H1 (cell line): ENCODE data around the gene PTPN5. TPM values are rescaled to one million over a fixed set of nuclear protein-coding genes. Genes with fewer than 3 reads are reported as not detected.

ENCODE experiments used
- polyA plus RNA-seq, 7 experiments: library from polyadenylated mRNA; depleted of rRNA in 3 of 7; stranded (reverse) in 5 of 7; unstranded in 2 of 7; fragments of >200 nt in 5 of 7; fragments of 200-250 nt in 2 of 7; gene quantifications; 1 replicate in 5 of 7; 2 replicates in 1 of 7; 4 replicates in 1 of 7; pipeline versions ENCODE4 v1.2.1 to v1.2.3, GENCODE V29; 2011 to 2013; ENCODE audit warnings: missing spikeins in 2 of 7, mixed read lengths in 2 of 7
- total RNA-seq: library from RNA; stranded (reverse); fragmentation: NEBNext Ultra II Directional; extraction: Animal tissue kit (Norgen Biotek cat#: 25700); gene quantifications from 2 replicates; pipeline ENCODE4 v1.2.1, GENCODE V29; 2021
- TF ChIP-seq, protein P1 (sequence below), 3 experiments: IDR thresholded peaks; 1 replicate in 2 of 3; 2 replicates in 1 of 3; pipeline versions ENCODE4 v1.5.1 to v1.6.1; 2011; ENCODE audit warnings: low read length in 3 of 3, mild to moderate bottlenecking in 3 of 3, inconsistent platforms in 2 of 3, low read depth in 1 of 3, moderate library complexity in 1 of 3; ENCODE audit not compliant: insufficient read depth in 1 of 3; ENCODE audit errors: control extremely low read depth in 1 of 3

PTPN5 gene
- total and polyA plus RNA-seq, 2 of the 8 experiments (the other 6 are each of a cell fraction or from before 2014, with no cell fraction given): 8.4 to 12.9 TPM

DNA sequence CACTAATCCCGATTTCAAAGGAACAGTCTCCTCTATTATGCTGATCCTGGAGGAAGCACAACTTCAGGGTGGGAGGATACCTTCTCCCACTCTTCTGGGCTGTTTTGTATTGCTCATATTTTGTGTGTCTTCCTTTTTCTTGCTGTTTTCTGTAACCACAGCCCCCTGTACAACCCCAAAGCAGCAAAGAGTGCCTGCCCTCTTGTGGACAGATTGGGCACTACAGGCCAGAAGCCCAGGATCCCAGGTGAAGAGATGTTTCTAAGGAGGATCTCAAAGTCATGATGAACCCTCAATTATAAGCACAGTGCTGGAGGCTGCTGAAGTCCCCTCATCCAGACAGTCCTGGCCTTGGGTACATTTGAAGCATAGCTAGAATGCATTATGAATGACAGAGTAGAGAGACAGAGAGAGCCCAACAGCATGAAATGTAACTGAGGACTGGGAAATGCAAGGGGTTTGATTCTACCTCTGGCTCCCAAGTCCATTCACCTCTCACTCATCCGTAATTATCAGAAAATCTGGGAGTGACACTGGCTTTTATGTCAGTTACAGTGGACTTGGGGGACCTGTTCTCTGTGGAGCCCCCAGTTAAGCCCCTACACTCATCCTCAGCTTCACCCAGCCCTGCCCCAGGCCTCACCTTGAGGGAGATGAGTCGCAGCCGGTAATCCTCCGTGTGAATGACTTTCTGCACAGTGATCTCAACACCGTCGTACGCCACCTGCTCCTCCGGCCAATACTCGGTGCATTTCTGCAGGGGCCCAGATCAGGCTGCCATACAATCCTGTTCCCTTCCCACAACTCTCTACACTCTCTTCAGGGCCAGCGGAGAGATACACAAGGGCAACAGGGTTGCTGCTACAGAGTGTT lies 59.4 kb downstream of the PTPN5 start (continued):
- TF ChIP-seq, protein P1, sequence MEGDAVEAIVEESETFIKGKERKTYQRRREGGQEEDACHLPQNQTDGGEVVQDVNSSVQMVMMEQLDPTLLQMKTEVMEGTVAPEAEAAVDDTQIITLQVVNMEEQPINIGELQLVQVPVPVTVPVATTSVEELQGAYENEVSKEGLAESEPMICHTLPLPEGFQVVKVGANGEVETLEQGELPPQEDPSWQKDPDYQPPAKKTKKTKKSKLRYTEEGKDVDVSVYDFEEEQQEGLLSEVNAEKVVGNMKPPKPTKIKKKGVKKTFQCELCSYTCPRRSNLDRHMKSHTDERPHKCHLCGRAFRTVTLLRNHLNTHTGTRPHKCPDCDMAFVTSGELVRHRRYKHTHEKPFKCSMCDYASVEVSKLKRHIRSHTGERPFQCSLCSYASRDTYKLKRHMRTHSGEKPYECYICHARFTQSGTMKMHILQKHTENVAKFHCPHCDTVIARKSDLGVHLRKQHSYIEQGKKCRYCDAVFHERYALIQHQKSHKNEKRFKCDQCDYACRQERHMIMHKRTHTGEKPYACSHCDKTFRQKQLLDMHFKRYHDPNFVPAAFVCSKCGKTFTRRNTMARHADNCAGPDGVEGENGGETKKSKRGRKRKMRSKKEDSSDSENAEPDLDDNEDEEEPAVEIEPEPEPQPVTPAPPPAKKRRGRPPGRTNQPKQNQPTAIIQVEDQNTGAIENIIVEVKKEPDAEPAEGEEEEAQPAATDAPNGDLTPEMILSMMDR (IDR thresholded peaks at IDR 0.05; ENCODE audit: control extremely low read depth in 1 of 3, insufficient read depth in 1 of 3, low read depth in 1 of 3, low read length in 3 of 3): peak; percentile 82 to 91 (median 86)
- TF ChIP-seq, all 59 proteins: peak for 2
